Activated CD8-positive, alpha-beta T cell treated with anti-CD3 and anti-CD28 coated beads for 36 hours (primary cell): Measurements from ENCODE around the gene SREBF2. TPM values are rescaled to one million over a fixed set of nuclear protein-coding genes. Genes with fewer than 3 reads are reported as not detected.

ENCODE experiments used
- ATAC-seq: fragments of 200-7000 bp; cut with Tn5 transposase; one replicate; pipeline ENCODE4 v1.10.0; 2021; ENCODE audit warnings: mild to moderate bottlenecking, moderate library complexity
- CTCF ChIA-PET: fragments of 350-600 bp; sonication (Branson Sonifier 250); formaldehyde crosslinking; loops from one replicate; lab custom pipeline; 2021; ENCODE audit warnings: antibody characterized with exemption; lab: Charles Lee
- POLR2A ChIA-PET: fragments of 350-600 bp; sonication (Branson Sonifier 250); formaldehyde crosslinking; loops from one replicate; lab custom pipeline; 2021; ENCODE audit warnings: antibody characterized with exemption; lab: Charles Lee
- DNase-seq: peaks from one replicate; pipeline ENCODE4 v3.0.0-alpha.2; 2020
- H3K27ac Mint-ChIP-seq: one replicate; pipeline ENCODE4 v1.8.0; 2021; ENCODE audit warnings: mild to moderate bottlenecking, mixed read lengths
- H3K27me3 Mint-ChIP-seq: one replicate; pipeline ENCODE4 v1.8.0; 2021; ENCODE audit warnings: mixed read lengths
- H3K36me3 Mint-ChIP-seq: one replicate; pipeline ENCODE4 v1.8.0; 2021; ENCODE audit warnings: low read depth, mixed read lengths
- H3K4me1 Mint-ChIP-seq: one replicate; pipeline ENCODE4 v1.8.0; 2021; ENCODE audit warnings: low read depth, mixed read lengths
- H3K4me3 Mint-ChIP-seq: one replicate; pipeline ENCODE4 v1.8.0; 2021; ENCODE audit warnings: mild to moderate bottlenecking, moderate library complexity, mixed read lengths
- H3K9me3 Mint-ChIP-seq: one replicate; pipeline ENCODE4 v1.8.0; 2021; ENCODE audit warnings: mixed read lengths
- CTCF ChIP-seq: fragments of 200-600 bp; IDR thresholded peaks from one replicate; pipeline ENCODE4 v1.8.0; 2022; ENCODE audit warnings: antibody characterized with exemption, mild to moderate bottlenecking
- intact Hi-C: fragments of 100-400 bp; cut with micrococcal nuclease; formaldehyde crosslinking; loops from one replicate; pipeline ENCODE4 v1.10.0; 2022
- total RNA-seq, 2 experiments: library from RNA; stranded (reverse); gene quantifications; one replicate each; pipeline ENCODE4 v1.2.3, GENCODE V29; 2021

Gene SREBF2
- total RNA-seq, 2 experiments from 2014 or later: 87.1 to 92.9 TPM

GRCh38 chr22:41826430-41827383 is 6.2 kb upstream of the SREBF2 start:
- H3K36me3 Mint-ChIP-seq: peaks cover 30% of the 10 kb centered on the region
- intact Hi-C loops: loop anchor here (5.0 kb wide), 1 partner anchor 116 kb away; no protein-coding TSS in a partner anchor
- POLR2A ChIA-PET: interaction anchor here (0.6 to 2.5 kb wide), 10 partner anchors 8 to 114 kb away, joined by 3 to 7 read pairs (median 3); partner anchors contain the start of gene CCDC134

GRCh38 chr22:41827671-41828070 is 5.2 kb upstream of the SREBF2 start:
- no peak for TF ChIP-seq CTCF
- POLR2A ChIA-PET: interaction anchor here (0.6 to 2.5 kb wide), 5 partner anchors 14 to 113 kb away, joined by 3 to 7 read pairs (median 5); partner anchors contain the start of gene CCDC134
- H3K27ac Mint-ChIP-seq: peak overlapping the region; percentile 38

More at GRCh38 chr22:41826430-41827383, 6.2 kb upstream of the SREBF2 start:
- Mint-ChIP-seq H3K4me3 (no peak overlapping the region), H3K4me1 (peaks cover 44% of the 10 kb centered on the region), H3K27me3 (no peaks in the 10 kb centered on the region), H3K9me3 (no peaks in the 10 kb centered on the region), H3K27ac (peak overlapping the region; percentile 32)
- DNase-seq: no peak
- no peak for TF ChIP-seq CTCF
- CTCF ChIA-PET: interaction anchor here (0.8 to 8.4 kb wide), 7 partner anchors 31 to 130 kb away, joined by 3 to 38 read pairs (median 7); partner anchors contain the start of gene TNFRSF13C
- no peak for ATAC-seq

GRCh38 chr22:41828516-41828915 is 4.4 kb upstream of the SREBF2 start:
- no peak for TF ChIP-seq CTCF
- Mint-ChIP-seq H3K27ac (peak overlapping the region; percentile 38), H3K9me3 (no peaks in the 10 kb centered on the region), H3K4me1 (peaks cover 39% of the 10 kb centered on the region), H3K4me3 (no peak overlapping the region), H3K27me3 (no peaks in the 10 kb centered on the region), H3K36me3 (peaks cover 35% of the 10 kb centered on the region)
- no peak for DNase-seq
- ChIA-PET CTCF (interaction anchor here (1.1 to 8.4 kb wide), 3 partner anchors 29 to 113 kb away, joined by 4 to 38 read pairs (median 7); no protein-coding TSS in a partner anchor), POLR2A (interaction anchor here (0.8 to 5.3 kb wide), 4 partner anchors 13 to 111 kb away, joined by 5 to 36 read pairs (median 5); no protein-coding TSS in a partner anchor)
- intact Hi-C loops: loop anchor here (5.0 kb wide), 1 partner anchor 114 kb away; no protein-coding TSS in a partner anchor
- ATAC-seq: no peak

More at GRCh38 chr22:41827671-41828070, 5.2 kb upstream of the SREBF2 start:
- no peak for DNase-seq
- peaks cover 36% of the 10 kb centered on the region for H3K36me3 Mint-ChIP-seq
- H3K9me3 Mint-ChIP-seq: no peaks in the 10 kb centered on the region
- intact Hi-C loops: loop anchor here (5.0 kb wide), 1 partner anchor 115 kb away; no protein-coding TSS in a partner anchor
- peaks cover 42% of the 10 kb centered on the region for H3K4me1 Mint-ChIP-seq
- no peak overlapping the region for H3K4me3 Mint-ChIP-seq
- no peak for ATAC-seq
- CTCF ChIA-PET: interaction anchor here (1.4 to 8.4 kb wide), 3 partner anchors 30 to 113 kb away, joined by 7 to 38 read pairs (median 7); no protein-coding TSS in a partner anchor
- H3K27me3 Mint-ChIP-seq: no peaks in the 10 kb centered on the region

- POLR2A ChIA-PET: interaction anchor here (2.0 to 5.3 kb wide), 2 partner anchors 29 to 110 kb away, joined by 5 to 36 read pairs; no protein-coding TSS in a partner anchor
- CTCF ChIA-PET: interaction anchor here (0.6 to 8.4 kb wide), 4 partner anchors 28 to 114 kb away, joined by 3 to 38 read pairs (median 10); no protein-coding TSS in a partner anchor
- intact Hi-C loops: loop anchor here (5.0 kb wide), 1 partner anchor 42 kb away; no protein-coding TSS in a partner anchor
- ATAC-seq: no peak
- H3K9me3 Mint-ChIP-seq: no peaks in the 10 kb centered on the region
- no peak for DNase-seq
- no peak for TF ChIP-seq CTCF
- peaks cover 38% of the 10 kb centered on the region for H3K4me1 Mint-ChIP-seq
- no peaks in the 10 kb centered on the region for H3K27me3 Mint-ChIP-seq
- H3K36me3 Mint-ChIP-seq: peaks cover 44% of the 10 kb centered on the region
- no peak overlapping the region for H3K4me3 Mint-ChIP-seq
- H3K27ac Mint-ChIP-seq: no peak overlapping the region
Measured at GRCh38 chr22:41830174-41830573, 2.7 kb upstream of the SREBF2 start.
